Mononuclear cell (primary cell): ENCODE measurements around the gene ZNF469. TPM values are rescaled to one million over a fixed set of nuclear protein-coding genes. Genes with fewer than 3 reads are reported as not detected.

Experiments used
- H3K27me3 ChIP-seq: 2 replicates; pipeline ENCODE4 v1.6.0; 2011; ENCODE audit warnings: low read length, control low read depth; ENCODE audit not compliant: insufficient read depth
- H3K4me1 ChIP-seq: 2 replicates; pipeline ENCODE4 v1.5.1; 2011; ENCODE audit warnings: mild to moderate bottlenecking, low read length, control low read depth; ENCODE audit not compliant: insufficient read depth
- H3K4me3 ChIP-seq: 2 replicates; pipeline ENCODE4 v1.5.1; 2011; ENCODE audit warnings: mild to moderate bottlenecking, low read length, moderate library complexity
- H3K9me3 ChIP-seq: 2 replicates; pipeline ENCODE4 v1.5.1; 2011; ENCODE audit warnings: low read depth, mild to moderate bottlenecking, control low read depth, low read length
- total RNA-seq: library from RNA; depleted of rRNA; stranded (reverse); fragments of >200 nt; gene quantifications from one replicate; pipeline ENCODE4 v1.2.3, GENCODE V29; 2012

The ZNF469 gene
- total RNA-seq, 1 donor, result 0.94 TPM

DNA sequence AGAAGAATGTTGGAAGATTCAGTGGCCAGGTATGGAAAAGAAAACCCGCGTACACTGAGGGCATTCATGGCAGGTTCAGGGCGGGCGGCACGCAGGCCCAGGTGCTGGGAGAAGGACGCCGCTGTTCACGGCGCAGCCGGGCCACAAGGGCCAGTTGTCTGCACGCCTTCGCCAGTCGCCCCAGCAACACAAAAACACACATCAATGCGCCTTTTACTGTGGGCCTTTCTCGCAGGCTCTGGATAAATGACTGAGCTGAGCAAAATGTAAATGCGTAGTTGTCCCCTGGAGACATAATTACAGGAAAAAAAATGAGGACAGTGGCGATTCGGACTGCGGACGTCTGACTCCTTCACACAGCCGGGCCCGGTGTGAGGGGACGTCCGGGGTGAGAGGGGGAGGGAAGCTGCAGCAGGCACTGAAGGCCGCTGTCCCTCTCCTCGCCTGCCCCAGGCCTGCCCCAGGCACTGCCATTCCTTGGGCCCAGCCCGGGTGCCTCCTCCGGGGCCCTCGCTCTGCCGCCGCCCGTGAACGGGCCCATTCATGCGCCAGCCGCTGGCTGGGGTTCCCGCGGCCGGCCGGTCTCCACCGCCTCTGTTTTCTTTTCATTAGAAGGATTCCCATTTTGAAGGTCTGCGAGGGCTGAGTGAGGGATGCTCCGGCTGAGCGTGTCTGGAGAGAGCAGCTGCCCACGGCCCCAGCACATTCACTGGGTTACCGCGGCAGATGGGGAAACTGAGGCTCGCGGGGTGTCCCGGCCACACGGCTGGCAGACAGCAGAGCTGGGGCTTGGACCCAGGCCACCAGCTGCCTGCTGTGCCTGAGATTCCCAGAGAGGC, 6.5 kb upstream of the ZNF469 start:
- peaks cover 5% of the 10 kb centered on the region for H3K9me3 ChIP-seq
- no peaks in the 10 kb centered on the region for H3K4me1 ChIP-seq
- H3K27me3 ChIP-seq, result no peaks in the 10 kb centered on the region
- H3K4me3 ChIP-seq, result no peak overlapping the region

DNA sequence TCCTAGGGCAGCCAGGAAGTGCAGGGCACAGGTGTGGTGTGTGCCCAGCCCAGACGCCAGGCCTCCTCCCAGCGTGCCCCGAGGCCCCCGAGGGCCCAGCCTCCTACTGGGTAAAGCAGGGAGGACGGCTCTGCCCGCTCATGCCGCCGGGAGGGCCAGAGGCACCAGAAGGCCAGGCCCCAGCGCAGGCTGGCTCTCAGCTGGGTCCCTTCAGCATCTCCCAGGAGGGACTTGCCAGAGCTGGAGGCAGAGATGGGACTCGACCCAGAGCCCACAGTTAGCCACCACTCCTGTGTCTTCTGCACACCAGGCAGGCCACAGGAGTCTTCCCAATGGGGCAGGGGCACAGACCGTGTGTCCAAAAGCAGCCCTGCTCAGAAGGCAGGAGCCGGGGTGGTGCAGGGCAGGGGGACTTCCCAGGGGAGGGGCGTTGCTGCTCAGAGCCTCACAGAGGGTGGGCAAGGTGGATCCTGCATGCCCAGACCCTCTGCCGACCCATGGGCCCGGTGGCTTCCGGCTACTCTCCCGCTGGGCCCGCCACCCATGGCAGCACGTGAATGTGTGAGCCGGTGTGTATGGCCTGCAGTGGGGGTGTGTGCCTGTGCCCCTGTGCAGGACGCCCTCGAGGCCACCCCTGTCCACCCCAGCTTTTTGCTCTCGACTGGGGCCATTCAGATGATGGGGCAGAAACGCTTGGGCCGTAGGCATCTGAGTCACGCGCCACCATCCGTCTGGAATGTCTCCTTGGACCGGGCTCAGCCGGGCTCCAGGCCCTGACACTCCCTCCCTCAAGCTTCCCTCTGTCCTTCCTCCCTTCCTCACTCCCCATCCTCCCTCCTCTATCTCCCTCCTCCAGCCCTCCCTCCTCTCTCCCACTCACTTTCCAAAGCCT, 5.7 kb upstream of the ZNF469 start:
- Histone ChIP-seq H3K4me3 (no peak overlapping the region), H3K27me3 (peaks cover 6% of the 10 kb centered on the region), H3K9me3 (peaks cover 1% of the 10 kb centered on the region), H3K4me1 (no peaks in the 10 kb centered on the region)

GRCh38 chr16:88377961-88378360, 4.8 kb upstream of the ZNF469 start:
- no peak overlapping the region for H3K4me3 ChIP-seq

DNA sequence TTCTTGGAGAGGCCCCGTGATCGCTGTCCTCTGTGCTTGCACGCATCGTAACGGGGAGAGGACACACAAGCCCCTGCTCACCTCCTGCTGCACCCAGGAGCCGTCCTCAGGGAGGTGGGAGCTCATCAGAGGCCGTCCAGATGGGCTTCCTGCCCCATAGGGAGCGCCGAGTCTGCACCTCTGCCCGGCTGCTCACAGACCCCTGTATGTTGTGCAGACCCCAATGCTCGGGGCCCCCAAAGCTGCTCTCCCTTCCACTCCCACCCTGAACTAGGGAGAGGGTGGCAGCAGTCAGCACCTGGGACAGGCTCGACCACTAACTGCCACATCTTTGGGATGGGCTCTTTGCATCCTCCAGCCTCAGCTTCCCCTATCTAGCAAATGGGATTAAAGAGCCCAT, 4.4 kb upstream of the ZNF469 start:
- H3K27me3 ChIP-seq, result peaks cover 12% of the 10 kb centered on the region
- H3K4me3 ChIP-seq, result no peak overlapping the region
- H3K9me3 ChIP-seq, result no peaks in the 10 kb centered on the region
- H3K4me1 ChIP-seq, result no peaks in the 10 kb centered on the region

More at GRCh38 chr16:88377961-88378360, 4.8 kb upstream of the ZNF469 start:
- Histone ChIP-seq H3K9me3 (no peaks in the 10 kb centered on the region), H3K27me3 (peaks cover 12% of the 10 kb centered on the region), H3K4me1 (no peaks in the 10 kb centered on the region)

DNA sequence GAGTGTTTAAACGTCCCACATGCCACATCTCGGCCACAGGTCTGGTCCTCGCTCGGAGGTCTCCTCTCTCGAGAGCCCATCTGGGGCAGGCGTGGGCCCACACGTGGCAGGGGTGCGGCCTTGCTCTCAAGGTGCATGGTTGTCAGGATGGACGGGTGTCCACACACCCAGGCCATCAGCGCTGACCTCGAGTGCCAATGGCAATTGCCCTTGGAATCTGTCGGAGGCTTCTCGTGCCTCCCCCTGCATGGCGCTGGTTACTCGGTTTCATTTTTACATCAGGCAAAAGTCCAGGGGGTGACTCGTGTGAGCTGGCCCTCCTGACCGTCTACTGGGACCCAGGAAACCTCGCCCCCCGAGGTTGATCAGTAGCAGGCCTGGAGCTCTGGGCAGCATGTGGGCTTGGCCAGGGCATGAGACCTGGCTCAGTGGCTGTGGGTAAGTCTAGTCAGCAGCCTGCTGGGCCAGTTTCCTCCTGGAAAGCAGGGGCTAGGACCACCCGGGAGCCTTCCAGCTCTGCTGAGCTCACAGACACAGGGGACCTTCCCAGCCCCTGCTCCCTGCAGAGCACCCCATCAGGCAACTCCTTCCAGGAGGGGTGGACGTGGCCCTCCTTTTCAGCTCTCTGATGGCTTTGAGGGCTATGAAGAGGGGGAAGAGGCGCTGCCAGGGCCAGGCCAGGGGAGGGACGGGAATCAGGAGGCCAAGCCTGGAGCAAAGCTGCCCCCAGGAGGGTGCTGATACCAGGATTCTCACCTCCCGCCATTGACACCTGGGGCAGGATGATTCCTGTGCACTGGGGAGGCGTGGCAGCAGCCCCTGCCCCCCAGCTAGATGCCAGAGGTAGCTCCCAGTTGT, 3.7 kb upstream of the ZNF469 start:
- H3K27me3 ChIP-seq, result peaks cover 16% of the 10 kb centered on the region

GRCh38 chr16:88379694-88380040, 3.1 kb upstream of the ZNF469 start:
- Histone ChIP-seq H3K9me3 (no peaks in the 10 kb centered on the region), H3K4me1 (peaks cover 9% of the 10 kb centered on the region), H3K4me3 (no peak overlapping the region), H3K27me3 (peaks cover 22% of the 10 kb centered on the region)

More for the DNA sequence above, 3.7 kb upstream of the ZNF469 start:
- Histone ChIP-seq H3K9me3 (no peaks in the 10 kb centered on the region), H3K4me1 (peaks cover 5% of the 10 kb centered on the region), H3K4me3 (no peak overlapping the region)

DNA sequence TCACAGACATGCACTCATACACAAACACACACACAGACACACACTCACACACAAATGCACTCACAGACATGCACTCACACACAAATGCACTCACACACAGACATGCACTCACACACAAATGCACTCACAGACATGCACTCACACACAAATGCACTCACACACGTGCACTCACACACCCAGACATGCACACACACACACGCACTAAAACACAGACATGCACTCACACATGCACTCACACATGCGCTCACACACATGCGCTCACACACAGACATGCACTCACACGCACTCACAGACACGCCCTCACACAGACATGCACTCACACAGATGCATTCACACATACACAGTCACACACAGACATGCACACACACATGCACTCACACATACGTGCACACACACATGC, 2.7 kb upstream of the ZNF469 start:
- Histone ChIP-seq H3K27me3 (peaks cover 27% of the 10 kb centered on the region), H3K4me3 (no peak overlapping the region), H3K9me3 (no peaks in the 10 kb centered on the region), H3K4me1 (peaks cover 9% of the 10 kb centered on the region)

GRCh38 chr16:88380619-88381018, 2.1 kb upstream of the ZNF469 start:
- Histone ChIP-seq H3K27me3 (peaks cover 27% of the 10 kb centered on the region), H3K9me3 (no peaks in the 10 kb centered on the region), H3K4me3 (no peak overlapping the region), H3K4me1 (peaks cover 9% of the 10 kb centered on the region)

- peaks cover 27% of the 10 kb centered on the region for H3K27me3 ChIP-seq
- H3K9me3 ChIP-seq, result no peaks in the 10 kb centered on the region
- H3K4me1 ChIP-seq, result peaks cover 9% of the 10 kb centered on the region
- no peak overlapping the region for H3K4me3 ChIP-seq
Measured at GRCh38 chr16:88381820-88382451, 823 bp upstream of the ZNF469 start.

- peaks cover 9% of the 10 kb centered on the region for H3K4me1 ChIP-seq
- H3K4me3 ChIP-seq, result no peak overlapping the region
- no peaks in the 10 kb centered on the region for H3K9me3 ChIP-seq
- peaks cover 27% of the 10 kb centered on the region for H3K27me3 ChIP-seq
Measured at GRCh38 chr16:88383401-88384221, 852 bp downstream of the ZNF469 start.

DNA sequence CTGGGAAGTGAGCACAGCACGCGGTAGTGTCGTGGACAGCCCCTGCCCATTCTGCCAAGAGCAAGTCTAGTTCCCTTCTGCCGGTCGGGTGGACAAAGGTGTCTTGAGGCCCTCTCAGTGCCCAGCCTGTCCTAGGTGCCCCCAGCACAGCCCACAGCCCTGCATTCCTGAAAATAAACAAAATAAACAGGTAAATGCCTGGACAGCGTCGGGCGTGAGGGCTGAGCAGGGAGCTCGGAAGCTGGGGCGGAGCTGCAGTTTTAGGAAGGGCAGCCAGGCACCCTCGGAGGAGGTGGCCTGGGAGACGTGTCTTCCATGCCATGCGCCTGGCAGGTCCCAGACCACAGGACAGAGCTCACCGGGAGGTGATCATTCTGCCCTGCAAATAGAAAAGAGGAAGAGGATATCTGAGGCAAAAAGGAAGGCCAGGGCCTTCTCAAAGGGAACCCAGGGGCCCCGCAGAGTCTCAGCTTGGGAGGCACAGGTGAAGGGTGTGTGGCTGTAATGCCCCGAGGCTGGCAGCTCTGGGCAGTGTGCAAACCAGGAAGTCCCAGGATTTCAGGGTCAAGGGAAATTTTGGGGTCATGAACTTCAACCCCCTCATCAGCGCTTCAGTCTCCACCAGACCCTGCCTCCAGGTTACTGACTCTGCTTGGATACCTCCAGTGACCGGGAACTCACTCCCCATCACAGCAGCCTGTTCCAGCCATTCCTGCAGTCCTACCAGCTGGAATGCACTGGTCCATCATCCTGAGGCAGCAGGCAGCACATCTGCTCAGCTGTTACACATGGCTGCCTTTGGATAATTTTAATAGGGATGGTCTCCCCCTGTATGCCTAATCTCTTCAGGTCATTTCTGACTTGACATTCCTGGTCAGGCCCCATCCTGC, 1.7 kb downstream of the ZNF469 start:
- H3K9me3 ChIP-seq, result no peaks in the 10 kb centered on the region
- peaks cover 27% of the 10 kb centered on the region for H3K27me3 ChIP-seq

GRCh38 chr16:88385112-88385594, 2.4 kb downstream of the ZNF469 start:
- Histone ChIP-seq H3K4me1 (peaks cover 9% of the 10 kb centered on the region), H3K27me3 (peaks cover 27% of the 10 kb centered on the region), H3K4me3 (no peak overlapping the region), H3K9me3 (no peaks in the 10 kb centered on the region)

More for the DNA sequence above, 1.7 kb downstream of the ZNF469 start:
- H3K4me3 ChIP-seq, result no peak overlapping the region
- H3K4me1 ChIP-seq, result peaks cover 9% of the 10 kb centered on the region
